Activated CD8-positive, alpha-beta T cell treated with anti-CD3 and anti-CD28 coated beads for 36 hours (primary cell): Measurements from ENCODE around the gene PELO. TPM values are rescaled to one million over a fixed set of nuclear protein-coding genes. Genes with fewer than 3 reads are reported as not detected.

Experiments
- ATAC-seq: fragments of 200-7000 bp; cut with Tn5 transposase; one replicate; pipeline ENCODE4 v1.10.0; 2021; ENCODE audit warnings: mild to moderate bottlenecking, moderate library complexity
- CTCF ChIA-PET: fragments of 350-600 bp; sonication (Branson Sonifier 250); formaldehyde crosslinking; loops from one replicate; lab custom pipeline; 2021; ENCODE audit warnings: antibody characterized with exemption; lab: Charles Lee
- POLR2A ChIA-PET: fragments of 350-600 bp; sonication (Branson Sonifier 250); formaldehyde crosslinking; loops from one replicate; lab custom pipeline; 2021; ENCODE audit warnings: antibody characterized with exemption; lab: Charles Lee
- DNase-seq: peaks from one replicate; pipeline ENCODE4 v3.0.0-alpha.2; 2020
- H3K27ac Mint-ChIP-seq: one replicate; pipeline ENCODE4 v1.8.0; 2021; ENCODE audit warnings: mild to moderate bottlenecking, mixed read lengths
- H3K27me3 Mint-ChIP-seq: one replicate; pipeline ENCODE4 v1.8.0; 2021; ENCODE audit warnings: mixed read lengths
- H3K36me3 Mint-ChIP-seq: one replicate; pipeline ENCODE4 v1.8.0; 2021; ENCODE audit warnings: low read depth, mixed read lengths
- H3K4me1 Mint-ChIP-seq: one replicate; pipeline ENCODE4 v1.8.0; 2021; ENCODE audit warnings: low read depth, mixed read lengths
- H3K4me3 Mint-ChIP-seq: one replicate; pipeline ENCODE4 v1.8.0; 2021; ENCODE audit warnings: mild to moderate bottlenecking, moderate library complexity, mixed read lengths
- H3K9me3 Mint-ChIP-seq: one replicate; pipeline ENCODE4 v1.8.0; 2021; ENCODE audit warnings: mixed read lengths
- CTCF ChIP-seq: fragments of 200-600 bp; IDR thresholded peaks from one replicate; pipeline ENCODE4 v1.8.0; 2022; ENCODE audit warnings: antibody characterized with exemption, mild to moderate bottlenecking
- intact Hi-C: fragments of 100-400 bp; cut with micrococcal nuclease; formaldehyde crosslinking; loops from one replicate; pipeline ENCODE4 v1.10.0; 2022
- total RNA-seq, 2 experiments: library from RNA; stranded (reverse); gene quantifications; one replicate each; pipeline ENCODE4 v1.2.3, GENCODE V29; 2021

The PELO gene
- total RNA-seq, 2 experiments from 2014 or later, result 25.4 to 26.0 TPM

- H3K4me1 Mint-ChIP-seq, result peaks cover 21% of the 10 kb centered on the region
- no peak for TF ChIP-seq CTCF
- H3K4me3 Mint-ChIP-seq, result no peak overlapping the region
- DNase-seq (no peak), ATAC-seq (no peak)
- ChIA-PET CTCF (interaction anchor here (1.2 kb wide), 1 partner anchor 12 kb away, joined by 4 read pairs; no protein-coding TSS in a partner anchor), POLR2A (interaction anchor here (1.1 to 1.3 kb wide), 2 partner anchors 16 to 41 kb away, joined by 3 read pairs; no protein-coding TSS in a partner anchor)
- H3K27ac Mint-ChIP-seq, result no peak overlapping the region
- H3K9me3 Mint-ChIP-seq, result peaks cover 9% of the 10 kb centered on the region
- H3K27me3 Mint-ChIP-seq, result no peaks in the 10 kb centered on the region
- peaks cover 7% of the 10 kb centered on the region for H3K36me3 Mint-ChIP-seq
- intact Hi-C loops, result no loop called here
These were observed 28.4 kb upstream of the PELO start for GRCh38 chr5:52759331-52759730.

GRCh38 chr5:52760695-52761366 is 26.9 kb upstream of the PELO start:
- intact Hi-C loops, result no loop called here
- Mint-ChIP-seq H3K36me3 (peaks cover 7% of the 10 kb centered on the region), H3K4me1 (peaks cover 21% of the 10 kb centered on the region), H3K4me3 (no peak overlapping the region), H3K9me3 (peaks cover 9% of the 10 kb centered on the region), H3K27me3 (no peaks in the 10 kb centered on the region), H3K27ac (no peak overlapping the region)
- ATAC-seq, result peak; percentile 60
- no peak for TF ChIP-seq CTCF
- DNase-seq, result peak; percentile 19
- POLR2A ChIA-PET, result no interaction called here
- CTCF ChIA-PET, result interaction anchor here (1.2 kb wide), 1 partner anchor 27 kb away, joined by 3 read pairs; the partner anchor contains the start of genes ITGA1 and PELO

GRCh38 chr5:52767217-52767743 is 20.4 kb upstream of the PELO start:
- ATAC-seq (peak; percentile 9), DNase-seq (no peak)
- Mint-ChIP-seq H3K9me3 (peaks cover 6% of the 10 kb centered on the region), H3K4me3 (no peak overlapping the region), H3K27ac (no peak overlapping the region), H3K27me3 (no peaks in the 10 kb centered on the region), H3K4me1 (peaks cover 41% of the 10 kb centered on the region), H3K36me3 (peaks cover 4% of the 10 kb centered on the region)
- ChIA-PET POLR2A (interaction anchor here (1.2 to 1.3 kb wide), 2 partner anchors 33 to 42 kb away, joined by 3 read pairs; no protein-coding TSS in a partner anchor), CTCF (no interaction called here)
- no peak for TF ChIP-seq CTCF
- intact Hi-C loops, result no loop called here

GRCh38 chr5:52767766-52768480 is 19.8 kb upstream of the PELO start:
- Mint-ChIP-seq H3K36me3 (peaks cover 4% of the 10 kb centered on the region), H3K27ac (no peak overlapping the region), H3K27me3 (no peaks in the 10 kb centered on the region), H3K4me1 (peaks cover 48% of the 10 kb centered on the region), H3K9me3 (peaks cover 6% of the 10 kb centered on the region), H3K4me3 (no peak overlapping the region)
- no peak for TF ChIP-seq CTCF
- CTCF ChIA-PET, result no interaction called here
- ATAC-seq (no peak), DNase-seq (no peak)
- intact Hi-C loops, result no loop called here
- POLR2A ChIA-PET, result interaction anchor here (1.2 to 1.3 kb wide), 2 partner anchors 32 to 43 kb away, joined by 3 read pairs; no protein-coding TSS in a partner anchor
